KMS-11 (cell line): ENCODE data around the gene ADAMTS14.

Source experiments
- H2AFZ ChIP-seq: fragments of 200-600 bp; sonication (generic); 2 replicates; pipeline ENCODE4 v1.6.1; 2016; ENCODE audit warnings: antibody characterized with exemption, mixed run types, low read depth
- H3K27ac ChIP-seq: fragments of 200-600 bp; sonication (generic); 2 replicates; pipeline ENCODE4 v1.6.1; 2016; ENCODE audit warnings: mild to moderate bottlenecking, mixed run types
- H3K27me3 ChIP-seq: fragments of 200-600 bp; sonication (generic); 2 replicates; pipeline ENCODE4 v1.6.1; 2017; ENCODE audit warnings: mild to moderate bottlenecking, low read depth, mixed run types, moderate library complexity; ENCODE audit not compliant: insufficient read depth
- H3K36me3 ChIP-seq: fragments of 200-600 bp; sonication (generic); 2 replicates; pipeline ENCODE4 v1.6.1; 2017; ENCODE audit warnings: mild to moderate bottlenecking, mixed run types; ENCODE audit not compliant: insufficient read depth
- H3K4me1 ChIP-seq: fragments of 200-600 bp; sonication (generic); 2 replicates; pipeline ENCODE4 v1.6.1; 2016; ENCODE audit warnings: mild to moderate bottlenecking, low read depth, mixed run types; ENCODE audit not compliant: poor library complexity, severe bottlenecking
- H3K4me2 ChIP-seq: fragments of 200-600 bp; sonication (generic); 2 replicates; pipeline ENCODE4 v1.7.0; 2016; ENCODE audit warnings: mild to moderate bottlenecking, mixed run types
- H3K4me3 ChIP-seq: fragments of 200-600 bp; sonication (generic); IDR thresholded peaks from 2 replicates; pipeline ENCODE4 v1.6.1; 2017; ENCODE audit warnings: low read depth, low read length, mixed read lengths; ENCODE audit not compliant: insufficient read depth
- H3K79me2 ChIP-seq: fragments of 200-600 bp; sonication (generic); 2 replicates; pipeline ENCODE4 v1.6.1; 2016; ENCODE audit warnings: low read depth, mixed run types; ENCODE audit not compliant: insufficient read depth
- H3K9ac ChIP-seq: fragments of 200-600 bp; sonication (generic); 2 replicates; pipeline ENCODE4 v1.6.1; 2016; ENCODE audit warnings: mild to moderate bottlenecking, mixed run types
- H4K20me1 ChIP-seq: fragments of 200-600 bp; sonication (generic); 2 replicates; pipeline ENCODE4 v1.6.1; 2016; ENCODE audit warnings: mild to moderate bottlenecking, mixed run types; ENCODE audit not compliant: insufficient read depth
- TF ChIP-seq, protein P1 (sequence below): fragments of 200-600 bp; sonication (generic); conservative IDR thresholded peaks from 2 replicates; pipeline ENCODE4 v1.6.1; 2017; ENCODE audit warnings: low read depth, mild to moderate bottlenecking, antibody characterized with exemption, low read length, moderate library complexity, mixed read lengths

Gene ADAMTS14

DNA sequence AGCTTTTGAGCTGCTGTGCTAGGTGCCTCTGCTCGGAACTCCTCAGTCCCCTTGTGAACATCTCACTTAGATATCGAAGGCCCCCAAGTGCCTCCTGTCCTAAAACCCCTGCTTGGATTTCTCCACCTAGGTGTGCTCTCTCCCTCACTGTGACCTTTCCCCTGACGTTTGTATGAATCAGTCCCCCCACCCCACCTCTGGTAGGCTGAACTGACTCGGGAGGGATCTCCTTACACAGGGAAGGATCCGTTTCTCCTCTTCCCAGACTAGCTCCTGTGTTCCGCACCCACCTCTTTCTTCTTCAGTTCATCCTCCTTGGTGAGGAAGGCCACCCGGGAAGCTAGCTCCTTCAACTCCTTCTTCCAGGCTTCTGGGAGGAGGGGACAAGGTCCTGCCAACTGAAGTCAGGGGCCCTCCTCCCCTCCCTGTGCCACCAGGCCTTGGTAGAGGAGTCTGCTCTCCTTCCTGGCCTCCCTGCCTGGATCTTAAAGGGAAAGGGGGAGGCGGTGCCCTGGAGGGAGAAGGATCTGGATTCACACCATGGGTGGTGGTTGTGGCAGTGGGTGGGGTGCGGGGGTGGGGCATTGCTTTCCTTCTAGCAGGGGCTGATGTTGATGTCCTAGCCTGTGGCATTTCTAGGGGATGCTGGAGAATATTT, 106.1 kb downstream of the ADAMTS14 start:
- Histone ChIP-seq H3K27me3 (peaks cover 4% of the 10 kb centered on the region; the same call in 1 of the 2 replicates), H3K79me2 (no peaks in the 10 kb centered on the region), H2AFZ (no peak overlapping the region), H3K9ac (no peak overlapping the region), H4K20me1 (no peaks in the 10 kb centered on the region), H3K4me2 (no peak overlapping the region), H3K27ac (no peak overlapping the region), H3K4me1 (no peaks in the 10 kb centered on the region), H3K4me3 (no peak overlapping the region), H3K36me3 (no peaks in the 10 kb centered on the region)
- TF ChIP-seq, protein P1, sequence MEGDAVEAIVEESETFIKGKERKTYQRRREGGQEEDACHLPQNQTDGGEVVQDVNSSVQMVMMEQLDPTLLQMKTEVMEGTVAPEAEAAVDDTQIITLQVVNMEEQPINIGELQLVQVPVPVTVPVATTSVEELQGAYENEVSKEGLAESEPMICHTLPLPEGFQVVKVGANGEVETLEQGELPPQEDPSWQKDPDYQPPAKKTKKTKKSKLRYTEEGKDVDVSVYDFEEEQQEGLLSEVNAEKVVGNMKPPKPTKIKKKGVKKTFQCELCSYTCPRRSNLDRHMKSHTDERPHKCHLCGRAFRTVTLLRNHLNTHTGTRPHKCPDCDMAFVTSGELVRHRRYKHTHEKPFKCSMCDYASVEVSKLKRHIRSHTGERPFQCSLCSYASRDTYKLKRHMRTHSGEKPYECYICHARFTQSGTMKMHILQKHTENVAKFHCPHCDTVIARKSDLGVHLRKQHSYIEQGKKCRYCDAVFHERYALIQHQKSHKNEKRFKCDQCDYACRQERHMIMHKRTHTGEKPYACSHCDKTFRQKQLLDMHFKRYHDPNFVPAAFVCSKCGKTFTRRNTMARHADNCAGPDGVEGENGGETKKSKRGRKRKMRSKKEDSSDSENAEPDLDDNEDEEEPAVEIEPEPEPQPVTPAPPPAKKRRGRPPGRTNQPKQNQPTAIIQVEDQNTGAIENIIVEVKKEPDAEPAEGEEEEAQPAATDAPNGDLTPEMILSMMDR = no peak

DNA sequence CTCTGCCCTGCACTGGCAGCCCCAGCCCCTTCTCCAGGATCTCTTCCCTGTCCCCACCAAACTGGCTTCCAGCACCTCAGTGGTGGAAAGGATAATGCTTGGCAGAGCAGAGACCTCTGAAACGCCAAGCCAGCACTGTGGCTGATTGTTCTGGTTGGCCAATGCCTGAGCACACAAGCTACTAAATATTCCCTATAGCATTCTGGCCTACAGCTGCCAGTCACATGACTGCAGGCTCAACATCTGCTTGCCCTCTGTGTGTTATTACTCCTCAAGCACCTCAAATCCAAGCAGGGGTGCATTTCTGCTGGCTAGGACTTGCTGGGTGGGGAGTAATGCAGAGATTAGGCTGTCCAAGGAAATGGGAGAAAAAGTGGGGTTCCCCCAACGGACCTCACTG, 106.8 kb downstream of the ADAMTS14 start:
- no peaks in the 10 kb centered on the region for H3K79me2 ChIP-seq
- no peaks in the 10 kb centered on the region for H4K20me1 ChIP-seq
- H3K36me3 ChIP-seq = no peaks in the 10 kb centered on the region
- no peak overlapping the region for H2AFZ ChIP-seq
- H3K27me3 ChIP-seq = peaks cover 7% of the 10 kb centered on the region; the same call in 1 of the 2 replicates
- no peak overlapping the region for H3K9ac ChIP-seq
- TF ChIP-seq, protein P1 = no peak
- no peak overlapping the region for H3K4me3 ChIP-seq
- no peak overlapping the region for H3K4me2 ChIP-seq
- H3K4me1 ChIP-seq = no peaks in the 10 kb centered on the region
- H3K27ac ChIP-seq = no peak overlapping the region

DNA sequence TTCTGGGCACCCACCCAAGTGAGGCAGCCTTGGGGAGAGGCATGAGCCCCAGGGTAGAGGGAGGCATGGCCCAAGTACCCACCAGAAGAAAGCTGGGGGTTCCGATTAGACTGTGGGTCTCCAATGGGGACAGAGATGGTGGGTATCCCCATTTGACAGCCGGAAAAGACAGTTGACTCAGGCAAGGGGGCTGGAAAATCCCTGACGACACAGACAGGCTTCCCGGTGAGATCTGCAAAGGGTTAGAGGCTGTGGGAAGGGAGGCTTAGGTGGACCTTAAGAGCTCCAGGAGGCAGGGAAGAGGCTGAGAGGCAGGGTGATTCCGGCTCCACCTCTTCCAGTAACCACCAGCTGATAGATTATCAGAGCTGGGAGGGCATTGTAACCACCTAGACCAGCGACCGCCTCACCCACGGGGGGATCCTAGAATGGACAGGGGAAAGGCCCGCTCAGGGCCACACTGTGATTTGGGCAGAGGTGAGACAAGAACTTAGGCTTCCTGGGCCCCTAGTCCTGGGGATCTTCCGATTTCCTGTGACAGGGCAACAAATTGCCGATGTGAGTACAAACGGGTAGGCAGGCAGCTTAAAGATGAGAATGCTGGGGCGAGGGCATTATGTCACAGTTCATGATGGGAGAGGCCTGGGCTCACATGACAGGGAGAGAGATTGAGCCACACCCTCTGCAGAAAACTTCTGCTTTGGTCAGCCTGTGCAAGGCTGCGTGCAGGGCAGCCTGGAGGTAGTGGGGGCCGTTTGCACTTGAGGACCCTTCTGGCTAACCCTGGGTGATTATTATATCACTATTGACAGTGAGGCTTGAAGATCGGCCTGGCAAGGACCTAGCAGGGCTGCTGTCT, 107.4 kb downstream of the ADAMTS14 start:
- no peaks in the 10 kb centered on the region for H3K4me1 ChIP-seq
- H3K4me2 ChIP-seq = no peak overlapping the region
- H2AFZ ChIP-seq = no peak overlapping the region
- H3K27me3 ChIP-seq = peaks cover 7% of the 10 kb centered on the region; the same call in 1 of the 2 replicates
- H3K4me3 ChIP-seq = no peak overlapping the region
- H3K36me3 ChIP-seq = no peaks in the 10 kb centered on the region
- no peaks in the 10 kb centered on the region for H4K20me1 ChIP-seq
- H3K27ac ChIP-seq = no peak overlapping the region
- H3K9ac ChIP-seq = no peak overlapping the region
- H3K79me2 ChIP-seq = no peaks in the 10 kb centered on the region
- TF ChIP-seq, protein P1 = no peak

DNA sequence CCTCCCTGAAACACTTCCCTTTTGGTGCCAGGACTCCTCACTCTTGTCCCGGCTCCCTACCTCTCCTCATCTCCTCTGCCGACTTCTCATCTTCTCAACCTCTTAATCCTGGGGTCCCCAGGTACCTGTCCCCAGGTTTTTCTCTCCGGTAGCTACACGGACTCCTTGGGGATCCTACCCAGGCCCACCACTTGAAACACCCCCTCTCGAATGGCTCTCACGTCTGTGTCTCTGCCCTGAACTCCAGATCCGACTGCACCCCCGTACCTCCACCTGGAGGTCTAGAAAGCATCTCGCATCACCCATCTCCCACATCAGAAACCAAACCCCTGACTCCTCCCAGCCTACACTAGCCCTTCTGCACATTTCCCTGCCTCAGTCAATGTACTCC, 108.1 kb downstream of the ADAMTS14 start:
- no peak overlapping the region for H3K27ac ChIP-seq
- H3K4me1 ChIP-seq = no peaks in the 10 kb centered on the region
- no peaks in the 10 kb centered on the region for H3K79me2 ChIP-seq
- H3K36me3 ChIP-seq = no peaks in the 10 kb centered on the region
- H4K20me1 ChIP-seq = no peaks in the 10 kb centered on the region
- H3K4me3 ChIP-seq = no peak overlapping the region
- no peak overlapping the region for H3K9ac ChIP-seq
- H3K27me3 ChIP-seq = peaks cover 7% of the 10 kb centered on the region; the same call in 1 of the 2 replicates
- no peak overlapping the region for H3K4me2 ChIP-seq
- TF ChIP-seq, protein P1 = no peak
- no peak overlapping the region for H2AFZ ChIP-seq
